HG03354 (cell line): ENCODE measurements around the gene PVALB.

Source experiments
- ATAC-seq: cut with Tn5 transposase; IDR thresholded peaks from one replicate; pipeline ENCODE4 v1.9.1; 2021; ENCODE audit warnings: mild to moderate bottlenecking; ENCODE audit not compliant: unreplicated experiment, poor library complexity, severe bottlenecking

The PVALB gene

GRCh38 chr22:36816339-36816635 is 548 bp downstream of the PVALB start:
- no peak for ATAC-seq

- ATAC-seq = no peak
Measured at GRCh38 chr22:36815558-36816338, 1.1 kb downstream of the PVALB start.

GRCh38 chr22:36814801-36815200 is 2.0 kb downstream of the PVALB start:
- no peak for ATAC-seq

GRCh38 chr22:36811094-36811800 is 5.6 kb downstream of the PVALB start:
- ATAC-seq = no peak

- no peak for ATAC-seq
Measured at GRCh38 chr22:36809351-36809750, 7.5 kb downstream of the PVALB start.

- no peak for ATAC-seq
Measured at GRCh38 chr22:36808721-36809344, 8.0 kb downstream of the PVALB start.

- ATAC-seq = no peak
Measured at GRCh38 chr22:36807627-36808026, 9.2 kb downstream of the PVALB start.

- no peak for ATAC-seq
Measured at GRCh38 chr22:36806835-36807234, 10.0 kb downstream of the PVALB start.

GRCh38 chr22:36803358-36803757 is 13.5 kb downstream of the PVALB start:
- no peak for ATAC-seq

- ATAC-seq = no peak
Measured at GRCh38 chr22:36798674-36799066, 18.2 kb downstream of the PVALB start.

GRCh38 chr22:36797911-36798673 is 18.7 kb downstream of the PVALB start:
- no peak for ATAC-seq

GRCh38 chr22:36797374-36797773 is 19.5 kb downstream of the PVALB start:
- no peak for ATAC-seq

- no peak for ATAC-seq
Measured at GRCh38 chr22:36796552-36797175, 20.2 kb downstream of the PVALB start.

GRCh38 chr22:36795633-36796032 is 21.2 kb downstream of the PVALB start:
- ATAC-seq = no peak

- ATAC-seq = no peak
Measured at GRCh38 chr22:36790648-36791047, 26.2 kb downstream of the PVALB start.

GRCh38 chr22:36787204-36787988 is 29.4 kb downstream of the PVALB start:
- no peak for ATAC-seq

GRCh38 chr22:36783743-36784142 is 33.1 kb downstream of the PVALB start:
- ATAC-seq = no peak

GRCh38 chr22:36781656-36782627 is 34.9 kb downstream of the PVALB start:
- ATAC-seq = peak; percentile 70
